ENCODE results near the gene KRT82. TPM values are rescaled to one million over a fixed set of nuclear protein-coding genes. Genes with fewer than 3 reads are reported as not detected.

Gene KRT82
- polyA plus RNA-seq, 1 of the 3 experiments (the other 2 are of a cell fraction), result not detected

- CTCF ChIA-PET, result interaction anchor here (2.8 kb wide), 1 partner anchor 440 kb away, joined by 6 read pairs; no protein-coding TSS in a partner anchor
- no peak overlapping the region for H3K4me2 ChIP-seq
- no peaks in the 10 kb centered on the region for H3K9me3 ChIP-seq
- no peak for DNase-seq
- no peak overlapping the region for H3K9ac ChIP-seq
- 27% methylated on average over 10 of the region's 10 CpGs for WGBS (ENCODE audit: low lambda C conversion rate)
- POLR2A ChIA-PET, result no interaction called here
- H3K4me3 ChIP-seq (ENCODE audit: low read depth in 2 of 2, low read length in 1 of 2), result no peak overlapping the region
- H3F3A ChIP-seq (replicated peaks; ENCODE audit: insufficient read depth), result peaks cover 23% of the 10 kb centered on the region
- H3K27me3 ChIP-seq (ENCODE audit: insufficient read depth), result peaks cover 27% of the 10 kb centered on the region; the same call in 1 of the 2 replicates
- H2AFZ ChIP-seq (ENCODE audit: low read depth), result no peak overlapping the region
- H3K79me2 ChIP-seq (ENCODE audit: insufficient read depth), result no peaks in the 10 kb centered on the region
- H3K36me3 ChIP-seq (replicated peaks in 1 of 2; ENCODE audit: control insufficient read depth in 1 of 2, insufficient read depth in 2 of 2, low read length in 1 of 2), result no peaks in the 10 kb centered on the region
- H3K27ac ChIP-seq (ENCODE audit: low read depth in 2 of 2, low read length in 1 of 2), result no peak overlapping the region
- H3K4me1 ChIP-seq (ENCODE audit: control insufficient read depth in 1 of 2, insufficient read depth in 2 of 2, low read depth in 1 of 2, low read length in 1 of 2), result peaks cover 0 to 13% of the 10 kb centered on the region in 2 experiments; a peak in 2 of 4 replicates
- no peaks in the 10 kb centered on the region for H3K9me2 ChIP-seq
- TF ChIP-seq TAF1 (IDR thresholded peaks at IDR 0.05; ENCODE audit: borderline replicate concordance, low read depth, low read length) (no peak), MEF2A (IDR thresholded peaks at IDR 0.05; ENCODE audit: borderline replicate concordance, low read depth) (no peak), CTCF (IDR thresholded peaks at IDR 0.05) (no peak), TEAD4 (IDR thresholded peaks at IDR 0.05; ENCODE audit: borderline replicate concordance, insufficient read depth) (no peak), ELF1 (IDR thresholded peaks at IDR 0.05) (no peak), PBX3 (IDR thresholded peaks at IDR 0.05) (no peak), FOXM1 (IDR thresholded peaks at IDR 0.05; ENCODE audit: low read depth) (no peak)
- H4K20me1 ChIP-seq (ENCODE audit: insufficient read depth), result no peaks in the 10 kb centered on the region
Observed at GRCh38 chr12:52444647-52445595, 38.8 kb upstream of the KRT82 start.

GRCh38 chr12:52443966-52444365, 37.8 kb upstream of the KRT82 start:
- TF ChIP-seq NRF1 (IDR thresholded peaks at IDR 0.05; ENCODE audit: low read depth, low read length) (no peak), FOXM1 (IDR thresholded peaks at IDR 0.05; ENCODE audit: low read depth) (no peak), FOSL2 (IDR thresholded peaks at IDR 0.05; ENCODE audit: borderline replicate concordance, low read depth) (no peak), TEAD4 (IDR thresholded peaks at IDR 0.05; ENCODE audit: borderline replicate concordance, insufficient read depth) (no peak)
- ChIA-PET POLR2A (no interaction called here), CTCF (no interaction called here)
- H3K27ac ChIP-seq (ENCODE audit: low read depth in 2 of 2, low read length in 1 of 2), result no peak overlapping the region
- no peak overlapping the region for H3K4me3 ChIP-seq (ENCODE audit: low read depth in 2 of 2, low read length in 1 of 2)
- no peaks in the 10 kb centered on the region for H3K79me2 ChIP-seq (ENCODE audit: insufficient read depth)
- H4K20me1 ChIP-seq (ENCODE audit: insufficient read depth), result no peaks in the 10 kb centered on the region
- H3K4me2 ChIP-seq, result no peak overlapping the region
- 47% methylated on average over 3 of the region's 3 CpGs for whole genome bisulfite sequencing (ENCODE audit: low lambda C conversion rate)
- peaks cover 23% of the 10 kb centered on the region for H3F3A ChIP-seq (replicated peaks; ENCODE audit: insufficient read depth)
- H3K9ac ChIP-seq, result no peak overlapping the region
- no peaks in the 10 kb centered on the region for H3K9me2 ChIP-seq
- no peak overlapping the region for H2AFZ ChIP-seq (ENCODE audit: low read depth)
- H3K9me3 ChIP-seq, result no peaks in the 10 kb centered on the region
- peaks cover 27% of the 10 kb centered on the region; the same call in 1 of the 2 replicates for H3K27me3 ChIP-seq (ENCODE audit: insufficient read depth)
- no peaks in the 10 kb centered on the region for H3K36me3 ChIP-seq (replicated peaks in 1 of 2; ENCODE audit: control insufficient read depth in 1 of 2, insufficient read depth in 2 of 2, low read length in 1 of 2)
- DNase-seq, result no peak
- peaks cover 0 to 13% of the 10 kb centered on the region in 2 experiments; a peak in 2 of 4 replicates for H3K4me1 ChIP-seq (ENCODE audit: control insufficient read depth in 1 of 2, insufficient read depth in 2 of 2, low read depth in 1 of 2, low read length in 1 of 2)

Measured in SK-N-SH (cell line).